SK-N-SH (cell line): ENCODE data around the gene COMMD10. TPM values are rescaled to one million over a fixed set of nuclear protein-coding genes. Genes with fewer than 3 reads are reported as not detected.

Source experiments
- CTCF ChIA-PET: fragments of 300-600, 350-600 bp; formaldehyde crosslinking; extraction: SDS; loops from one replicate; lab custom pipeline; 2021; lab: Yijun Ruan, JAX
- POLR2A ChIA-PET: fragments of 350-600 bp; sonication (Branson Sonifier 250); formaldehyde crosslinking; extraction: SDS; loops from one replicate; lab custom pipeline; 2020; ENCODE audit warnings: antibody characterized with exemption, inconsistent platforms; lab: Yijun Ruan, JAX
- DNase-seq: peaks from one replicate; pipeline ENCODE4 v3.0.0; 2012
- H2AFZ ChIP-seq: fragments of 200-600 bp; sonication (generic); 2 replicates; pipeline ENCODE4 v1.8.1; 2016; ENCODE audit warnings: antibody characterized with exemption, mild to moderate bottlenecking, low read depth
- H3F3A ChIP-seq: fragments of 200-600 bp; sonication (generic); replicated peaks from 2 replicates; pipeline ENCODE3; 2016; ENCODE audit warnings: antibody characterized with exemption, mild to moderate bottlenecking; ENCODE audit not compliant: insufficient read depth
- H3K27ac ChIP-seq, 2 experiments: fragments of 200-500 bp in 1 of 2; fragments of 200-600 bp in 1 of 2; sonication (Bioruptor generic) in 1 of 2; sonication (generic), shearing (Covaris generic) in 1 of 2; 2 replicates each; pipeline versions ENCODE4 v1.5.1 to v1.6.1; 2014 to 2016; ENCODE audit warnings: low read depth in 2 of 2, inconsistent platforms in 1 of 2, low read length in 1 of 2, mild to moderate bottlenecking in 1 of 2, mixed read lengths in 1 of 2
- H3K27me3 ChIP-seq: fragments of 200-600 bp; sonication (generic), shearing (Covaris generic); 2 replicates; pipeline ENCODE4 v1.6.1; 2016; ENCODE audit warnings: mixed run types; ENCODE audit not compliant: insufficient read depth
- H3K36me3 ChIP-seq, 2 experiments: fragments of 200-500 bp in 1 of 2; fragments of 200-600 bp in 1 of 2; sonication (Bioruptor generic) in 1 of 2; sonication (generic) in 1 of 2; replicated peaks in 1 of 2; 2 replicates each; pipeline versions ENCODE3 to v1.5.1; 2014 to 2016; ENCODE audit warnings: low read length in 1 of 2, mild to moderate bottlenecking in 1 of 2; ENCODE audit not compliant: insufficient read depth in 2 of 2, control insufficient read depth in 1 of 2
- H3K4me1 ChIP-seq, 2 experiments: fragments of 200-500 bp in 1 of 2; fragments of 200-600 bp in 1 of 2; sonication (Bioruptor generic) in 1 of 2; sonication (generic), shearing (Covaris generic) in 1 of 2; 2 replicates each; pipeline versions ENCODE4 v1.5.1 to v1.6.1; 2014 to 2016; ENCODE audit warnings: low read depth in 1 of 2, low read length in 1 of 2, mixed run types in 1 of 2; ENCODE audit not compliant: insufficient read depth in 2 of 2, control insufficient read depth in 1 of 2
- H3K4me2 ChIP-seq: fragments of 200-600 bp; sonication (generic), shearing (Covaris generic); 2 replicates; pipeline ENCODE4 v1.6.1; 2017; ENCODE audit warnings: mixed run types
- H3K4me3 ChIP-seq, 2 experiments: fragments of 200-500 bp in 1 of 2; fragments of 200-600 bp in 1 of 2; sonication (Bioruptor generic) in 1 of 2; sonication (generic), shearing (Covaris generic) in 1 of 2; 2 replicates each; pipeline versions ENCODE4 v1.5.1 to v1.8.1; 2014 to 2016; ENCODE audit warnings: low read depth in 2 of 2, inconsistent platforms in 1 of 2, low read length in 1 of 2, mild to moderate bottlenecking in 1 of 2, mixed read lengths in 1 of 2, moderate library complexity in 1 of 2
- H3K79me2 ChIP-seq: fragments of 200-600 bp; sonication (generic); 2 replicates; pipeline ENCODE4 v1.8.1; 2017; ENCODE audit warnings: mild to moderate bottlenecking; ENCODE audit not compliant: insufficient read depth
- H3K9ac ChIP-seq: fragments of 200-600 bp; sonication (generic); 2 replicates; pipeline ENCODE4 v1.6.1; 2017; ENCODE audit warnings: mixed run types
- H3K9me2 ChIP-seq: fragments of 200-600 bp; sonication (generic); 2 replicates; pipeline ENCODE4 v1.6.1; 2017; ENCODE audit warnings: mixed run types
- H3K9me3 ChIP-seq: fragments of 200-600 bp; sonication (generic); 2 replicates; pipeline ENCODE4 v1.6.1; 2017; ENCODE audit warnings: mixed run types, mild to moderate bottlenecking, moderate library complexity
- H4K20me1 ChIP-seq: fragments of 200-600 bp; sonication (generic); 2 replicates; pipeline ENCODE4 v1.6.1; 2017; ENCODE audit warnings: mild to moderate bottlenecking, mixed run types; ENCODE audit not compliant: insufficient read depth
- CHD2 ChIP-seq: fragments of 150-350 bp; IDR thresholded peaks from 2 replicates; pipeline ENCODE4 v1.6.1; 2018; ENCODE audit warnings: low read length; ENCODE audit not compliant: partially characterized antibody
- CTCF ChIP-seq: fragments of 200-600 bp; sonication (generic); IDR thresholded peaks from 2 replicates; pipeline ENCODE4 v1.6.1; 2017; ENCODE audit warnings: antibody characterized with exemption, mild to moderate bottlenecking, moderate library complexity
- ELF1 ChIP-seq: IDR thresholded peaks from 2 replicates; pipeline ENCODE4 v1.4.0; 2012
- EP300 ChIP-seq, 2 experiments: IDR thresholded peaks; 2 replicates each; pipeline versions ENCODE4 v1.4.0 to v1.6.1; 2012; ENCODE audit warnings: borderline replicate concordance in 1 of 2, low read depth in 1 of 2, low read length in 1 of 2
- FOSL2 ChIP-seq: IDR thresholded peaks from 2 replicates; pipeline ENCODE4 v1.4.0; 2012; ENCODE audit warnings: low read depth, mild to moderate bottlenecking, moderate library complexity, borderline replicate concordance
- FOXJ3 ChIP-seq: sonication (generic); formaldehyde crosslinking; IDR thresholded peaks from 2 replicates; pipeline ENCODE4 v1.5.1; 2020; ENCODE audit warnings: mild to moderate bottlenecking, missing genetic modification reagents
- FOXM1 ChIP-seq: IDR thresholded peaks from 2 replicates; pipeline ENCODE4 v1.4.0; 2012; ENCODE audit warnings: low read depth, mild to moderate bottlenecking
- GABPA ChIP-seq: IDR thresholded peaks from 2 replicates; pipeline ENCODE4 v1.4.0; 2012; ENCODE audit warnings: low read depth, mild to moderate bottlenecking
- IRF3 ChIP-seq: fragments of 150-350 bp; IDR thresholded peaks from 2 replicates; pipeline ENCODE4 v1.6.1; 2016; ENCODE audit warnings: mild to moderate bottlenecking, low read depth, low read length
- MEF2A ChIP-seq: IDR thresholded peaks from 2 replicates; pipeline ENCODE4 v1.4.0; 2012; ENCODE audit warnings: low read depth, borderline replicate concordance
- NFIC ChIP-seq: IDR thresholded peaks from 2 replicates; pipeline ENCODE4 v1.4.0; 2012; ENCODE audit warnings: borderline replicate concordance
- NRF1 ChIP-seq: IDR thresholded peaks from 2 replicates; pipeline ENCODE4 v1.6.1; 2012; ENCODE audit warnings: low read depth, mild to moderate bottlenecking, low read length
- POLR2AphosphoS5 ChIP-seq: IDR thresholded peaks from 2 replicates; pipeline ENCODE4 v1.6.1; 2012; ENCODE audit warnings: low read depth, low read length
- RAD21 ChIP-seq: IDR thresholded peaks from 2 replicates; pipeline ENCODE4 v1.6.1; 2012; ENCODE audit warnings: mild to moderate bottlenecking, low read length
- RCOR1 ChIP-seq: fragments of 150-350 bp; IDR thresholded peaks from 2 replicates; pipeline ENCODE4 v1.6.1; 2017; ENCODE audit warnings: antibody characterized with exemption, low read length
- RXRA ChIP-seq: IDR thresholded peaks from 2 replicates; pipeline ENCODE4 v1.4.0; 2012; ENCODE audit warnings: low read depth, mild to moderate bottlenecking, borderline replicate concordance
- SMC3 ChIP-seq: IDR thresholded peaks from 2 replicates; pipeline ENCODE4 v1.6.1; 2012; ENCODE audit warnings: low read depth, low read length, improper control_type of control experiment
- TEAD4 ChIP-seq: IDR thresholded peaks from 2 replicates; pipeline ENCODE4 v1.4.0; 2012; ENCODE audit warnings: mild to moderate bottlenecking, borderline replicate concordance; ENCODE audit not compliant: insufficient read depth
- USF1 ChIP-seq: IDR thresholded peaks from 2 replicates; pipeline ENCODE4 v1.4.0; 2012; ENCODE audit warnings: low read depth, borderline replicate concordance
- YY1 ChIP-seq: IDR thresholded peaks from 2 replicates; pipeline ENCODE4 v1.4.0; 2012; ENCODE audit warnings: low read depth, mild to moderate bottlenecking
- whole genome bisulfite sequencing: methylation state at CpG from one replicate; pipeline ENCODE4 v1.1.6; 2017; ENCODE audit warnings: low lambda C conversion rate; 5-methylcytosine and 5-hydroxymethylcytosine counted together
- polyA plus RNA-seq, 3 experiments: library from polyadenylated mRNA; depleted of rRNA; stranded (reverse); fragments of >200 nt; gene quantifications; 2 replicates each; pipeline ENCODE4 v1.2.3, GENCODE V29; 2012
- TF ChIP-seq, protein P1 (sequence below): IDR thresholded peaks from 2 replicates; pipeline ENCODE4 v1.6.1; 2012; ENCODE audit warnings: mild to moderate bottlenecking, low read depth, low read length, moderate library complexity

COMMD10 gene
- polyA plus RNA-seq, 1 of the 3 experiments (the other 2 are of a cell fraction) = 9.4 TPM

GRCh38 chr5:116237917-116238500 is 153.2 kb downstream of the COMMD10 start:
- Histone ChIP-seq H3K4me1 (no peaks in the 10 kb centered on the region; a peak in 1 of 4 replicates), H3K9ac (no peak overlapping the region), H3K27me3 (no peaks in the 10 kb centered on the region), H3K4me2 (no peak overlapping the region), H3K4me3 (no peak overlapping the region), H3K9me2 (no peaks in the 10 kb centered on the region), H3F3A (no peaks in the 10 kb centered on the region), H3K79me2 (no peaks in the 10 kb centered on the region), H3K36me3 (peaks cover 0 to 2% of the 10 kb centered on the region in 2 experiments), H3K27ac (no peak overlapping the region), H4K20me1 (no peaks in the 10 kb centered on the region), H3K9me3 (no peaks in the 10 kb centered on the region), H2AFZ (no peak overlapping the region)
- no peak for DNase-seq
- ChIA-PET POLR2A (interaction anchor here (0.6 kb wide), 1 partner anchor 942 kb away, joined by 3 read pairs; no protein-coding TSS in a partner anchor), CTCF (interaction anchor here (0.8 kb wide), 1 partner anchor 10 kb away, joined by 3 read pairs; no protein-coding TSS in a partner anchor)
- no peak for TF ChIP-seq RXRA
- TF ChIP-seq SMC3 = 0 out of 2 replicates have a peak, but pooled peaks have one; percentile 5
- no peak for TF ChIP-seq FOXJ3 (CRISPR knock-in tag)
- TF ChIP-seq CHD2 = no peak
- peak; percentile 7; the same call in 1 of the 2 replicates for TF ChIP-seq RAD21
- peak; percentile 35 for TF ChIP-seq CTCF
- TF ChIP-seq NRF1 = no peak
- TF ChIP-seq GABPA = no peak
- WGBS = 85% methylated on average over 3 of the region's 3 CpGs

DNA sequence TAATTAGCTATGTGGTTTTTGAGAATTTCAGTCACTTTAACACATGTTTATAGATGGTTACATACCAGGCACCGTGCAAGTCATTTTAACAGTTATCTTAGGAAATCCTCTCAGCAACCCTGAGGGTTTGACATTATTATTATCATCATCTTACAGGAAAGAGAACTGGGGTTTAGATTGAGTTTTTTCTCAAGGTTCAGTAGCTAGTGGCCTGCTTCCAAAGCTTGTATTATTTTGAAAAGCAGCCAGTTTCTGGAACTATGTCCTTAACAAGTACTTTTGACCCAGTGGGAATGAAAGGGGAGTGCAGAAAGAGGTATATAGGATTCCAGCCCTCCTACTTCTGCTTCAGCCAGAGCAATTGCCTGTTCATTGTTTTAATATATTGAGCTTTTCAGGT is 157.5 kb downstream of the COMMD10 start:
- no peaks in the 10 kb centered on the region for H3K36me3 ChIP-seq
- no peaks in the 10 kb centered on the region for H3K9me3 ChIP-seq
- no peak overlapping the region for H3K4me3 ChIP-seq
- H4K20me1 ChIP-seq = no peaks in the 10 kb centered on the region
- H3K27ac ChIP-seq = no peak overlapping the region
- H3K9me2 ChIP-seq = no peaks in the 10 kb centered on the region
- 45% methylated on average over 1 of the region's 1 CpG for WGBS
- CTCF ChIA-PET = no interaction called here
- no peaks in the 10 kb centered on the region; a peak in 1 of 4 replicates for H3K4me1 ChIP-seq
- no peak overlapping the region for H3K4me2 ChIP-seq
- H3K79me2 ChIP-seq = no peaks in the 10 kb centered on the region
- no peak for DNase-seq
- H3F3A ChIP-seq = no peaks in the 10 kb centered on the region
- H3K27me3 ChIP-seq = no peaks in the 10 kb centered on the region
- no peak overlapping the region for H2AFZ ChIP-seq
- POLR2A ChIA-PET = no interaction called here
- no peak overlapping the region for H3K9ac ChIP-seq
- TF ChIP-seq MEF2A = no peak
- no peak for TF ChIP-seq ELF1
- TF ChIP-seq RAD21 = no peak
- TF ChIP-seq RXRA = no peak
- no peak for TF ChIP-seq NRF1
- no peak for TF ChIP-seq TEAD4
- TF ChIP-seq RCOR1 = no peak
- TF ChIP-seq NFIC = no peak
- no peak for TF ChIP-seq YY1
- no peak for TF ChIP-seq FOXM1
- no peak for TF ChIP-seq SMC3
- TF ChIP-seq, protein P1, sequence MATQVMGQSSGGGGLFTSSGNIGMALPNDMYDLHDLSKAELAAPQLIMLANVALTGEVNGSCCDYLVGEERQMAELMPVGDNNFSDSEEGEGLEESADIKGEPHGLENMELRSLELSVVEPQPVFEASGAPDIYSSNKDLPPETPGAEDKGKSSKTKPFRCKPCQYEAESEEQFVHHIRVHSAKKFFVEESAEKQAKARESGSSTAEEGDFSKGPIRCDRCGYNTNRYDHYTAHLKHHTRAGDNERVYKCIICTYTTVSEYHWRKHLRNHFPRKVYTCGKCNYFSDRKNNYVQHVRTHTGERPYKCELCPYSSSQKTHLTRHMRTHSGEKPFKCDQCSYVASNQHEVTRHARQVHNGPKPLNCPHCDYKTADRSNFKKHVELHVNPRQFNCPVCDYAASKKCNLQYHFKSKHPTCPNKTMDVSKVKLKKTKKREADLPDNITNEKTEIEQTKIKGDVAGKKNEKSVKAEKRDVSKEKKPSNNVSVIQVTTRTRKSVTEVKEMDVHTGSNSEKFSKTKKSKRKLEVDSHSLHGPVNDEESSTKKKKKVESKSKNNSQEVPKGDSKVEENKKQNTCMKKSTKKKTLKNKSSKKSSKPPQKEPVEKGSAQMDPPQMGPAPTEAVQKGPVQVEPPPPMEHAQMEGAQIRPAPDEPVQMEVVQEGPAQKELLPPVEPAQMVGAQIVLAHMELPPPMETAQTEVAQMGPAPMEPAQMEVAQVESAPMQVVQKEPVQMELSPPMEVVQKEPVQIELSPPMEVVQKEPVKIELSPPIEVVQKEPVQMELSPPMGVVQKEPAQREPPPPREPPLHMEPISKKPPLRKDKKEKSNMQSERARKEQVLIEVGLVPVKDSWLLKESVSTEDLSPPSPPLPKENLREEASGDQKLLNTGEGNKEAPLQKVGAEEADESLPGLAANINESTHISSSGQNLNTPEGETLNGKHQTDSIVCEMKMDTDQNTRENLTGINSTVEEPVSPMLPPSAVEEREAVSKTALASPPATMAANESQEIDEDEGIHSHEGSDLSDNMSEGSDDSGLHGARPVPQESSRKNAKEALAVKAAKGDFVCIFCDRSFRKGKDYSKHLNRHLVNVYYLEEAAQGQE = no peak
- TF ChIP-seq USF1 = no peak
- TF ChIP-seq CHD2 = no peak
- no peak for TF ChIP-seq EP300 (IDR thresholded peaks at IDR 0.05; ENCODE audit: borderline replicate concordance in 1 of 2, low read depth in 1 of 2, low read length in 1 of 2)
- no peak for TF ChIP-seq FOSL2
- TF ChIP-seq POLR2AphosphoS5 = no peak
- TF ChIP-seq IRF3 = no peak
